ENCODE results near the gene CDCA7. TPM values are rescaled to one million over a fixed set of nuclear protein-coding genes. Genes with fewer than 3 reads are reported as not detected.
"Not testable (repeated sequence)": the region's sequence is repeated elsewhere in the genome, so short reads cannot be mapped to it uniquely, and the experiment has no call there.

Gene CDCA7
- total RNA-seq (under 1 TPM; 0.31 to 0.85 (median 0.39) TPM), polyA plus RNA-seq (0.25 TPM)
- long read RNA-seq, donor 1, partial matches to known transcripts: 0 of 1 reads
- long read RNA-seq, donor 1, other reads (novel, unspliced or antisense): 0 of 1 reads
- long read RNA-seq, donor 2, partial matches to known transcripts: 0 of 1 reads
- long read RNA-seq, donor 2, other reads (novel, unspliced or antisense): 0 of 1 reads
- long read RNA-seq, donor 3: 0 reads
- long read RNA-seq, donor 4, partial matches to known transcripts: 0 of 1 reads
- long read RNA-seq, donor 4, other reads (novel, unspliced or antisense): 0 of 1 reads

- H3K9me3 ChIP-seq (ENCODE audit: control insufficient read depth, low read length): no peaks in the 10 kb centered on the region
- no peaks in the 10 kb centered on the region for H3K27me3 ChIP-seq (ENCODE audit: control insufficient read depth, insufficient read depth)
- under 1% methylated on average over 50 of the region's 50 CpGs for WGBS
- DNase-seq (peak; percentile 47 to 82 (median 80)), ATAC-seq (peak; percentile 91 to 92)
- H3K4me1 ChIP-seq (ENCODE audit: control insufficient read depth, insufficient read depth, low read length): no peaks in the 10 kb centered on the region
- no peak within 1 kb of the TSS for H3K27ac ChIP-seq (ENCODE audit: low read length)
- intact Hi-C loops (cut with DNase I): no loop called here
- H3K4me3 ChIP-seq (ENCODE audit: low read length): peak within 1 kb of the TSS; percentile 49
These were observed at the start of gene CDCA7 for GRCh38 chr2:173354582-173355131. Gene CDCA7, plus strand, starts transcription at chr2:173354872. Its CDS starts 92 bp downstream, at chr2:173354964.

DNA sequence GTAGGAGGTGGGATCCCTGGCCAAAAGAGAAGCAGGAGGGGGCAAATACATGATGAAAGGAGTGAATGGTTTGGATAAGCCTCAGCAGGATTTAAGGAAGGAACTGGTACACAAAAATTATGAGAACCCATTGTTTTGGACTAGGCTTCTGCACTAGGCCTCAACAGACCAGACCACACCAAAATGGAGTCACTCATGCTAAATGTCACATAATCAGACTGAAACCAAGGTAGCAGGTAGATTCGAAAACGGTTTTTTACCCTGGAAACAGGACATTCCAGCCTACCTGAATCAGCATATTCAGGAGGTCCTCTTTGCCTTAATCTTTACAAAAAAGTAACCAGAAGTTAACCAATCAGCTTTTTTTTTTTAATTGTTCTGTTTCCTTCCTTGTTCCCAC lies 49.4 kb upstream of the CDCA7 start:
- Histone ChIP-seq H3K4me3 (ENCODE audit: low read length) (no peak overlapping the region), H3K4me1 (ENCODE audit: control insufficient read depth, insufficient read depth, low read length) (no peaks in the 10 kb centered on the region), H3K27me3 (ENCODE audit: control insufficient read depth, insufficient read depth) (no peaks in the 10 kb centered on the region), H3K27ac (ENCODE audit: low read length) (no peak overlapping the region), H3K9me3 (ENCODE audit: control insufficient read depth, low read length) (no peaks in the 10 kb centered on the region)
- 95% methylated on average over 2 of the region's 2 CpGs for WGBS
- no peak for ATAC-seq
- intact Hi-C loops (cut with DNase I): no loop called here
- DNase-seq: no peak

- Histone ChIP-seq H3K9me3 (ENCODE audit: control insufficient read depth, low read length) (no peaks in the 10 kb centered on the region), H3K27ac (ENCODE audit: low read length) (no peak overlapping the region), H3K27me3 (ENCODE audit: control insufficient read depth, insufficient read depth) (no peaks in the 10 kb centered on the region), H3K4me1 (ENCODE audit: control insufficient read depth, insufficient read depth, low read length) (no peaks in the 10 kb centered on the region), H3K4me3 (ENCODE audit: low read length) (no peak overlapping the region)
- ATAC-seq (peak in 1 of 2 donors; percentile 62), DNase-seq (no peak)
- WGBS: 21% methylated on average over 4 of the region's 4 CpGs
- intact Hi-C loops (cut with DNase I): no loop called here
These were observed 47.4 kb upstream of the CDCA7 start for GRCh38 chr2:173307293-173307692.

DNA sequence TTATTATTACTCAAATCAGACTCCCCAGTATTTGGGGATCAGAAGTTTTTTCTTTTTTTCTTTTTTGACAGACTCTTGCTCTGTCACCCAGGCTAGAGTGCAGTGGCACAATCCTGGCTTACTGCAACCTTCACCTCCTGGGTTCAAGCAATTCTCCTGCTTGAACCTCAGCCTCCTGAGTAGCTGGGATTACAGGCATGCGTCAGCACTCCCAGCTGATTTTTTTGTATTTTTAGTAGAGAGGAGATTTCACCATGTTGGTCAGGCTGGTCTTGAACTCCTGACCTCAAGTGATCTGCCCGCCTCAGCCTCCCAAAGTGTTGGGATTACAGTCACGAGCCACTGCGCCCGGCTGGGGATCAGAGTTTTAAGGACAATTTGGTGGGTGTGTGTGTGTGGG lies 45.3 kb upstream of the CDCA7 start:
- H3K9me3 ChIP-seq (ENCODE audit: control insufficient read depth, low read length); H3K4me1 ChIP-seq (ENCODE audit: control insufficient read depth, insufficient read depth, low read length); intact Hi-C loops (cut with DNase I); H3K27me3 ChIP-seq (ENCODE audit: control insufficient read depth, insufficient read depth); DNase-seq; ATAC-seq; H3K4me3 ChIP-seq (ENCODE audit: low read length); H3K27ac ChIP-seq (ENCODE audit: low read length): not testable (repeated sequence)
- 62% methylated on average over 5 of the region's 5 CpGs for WGBS

DNA sequence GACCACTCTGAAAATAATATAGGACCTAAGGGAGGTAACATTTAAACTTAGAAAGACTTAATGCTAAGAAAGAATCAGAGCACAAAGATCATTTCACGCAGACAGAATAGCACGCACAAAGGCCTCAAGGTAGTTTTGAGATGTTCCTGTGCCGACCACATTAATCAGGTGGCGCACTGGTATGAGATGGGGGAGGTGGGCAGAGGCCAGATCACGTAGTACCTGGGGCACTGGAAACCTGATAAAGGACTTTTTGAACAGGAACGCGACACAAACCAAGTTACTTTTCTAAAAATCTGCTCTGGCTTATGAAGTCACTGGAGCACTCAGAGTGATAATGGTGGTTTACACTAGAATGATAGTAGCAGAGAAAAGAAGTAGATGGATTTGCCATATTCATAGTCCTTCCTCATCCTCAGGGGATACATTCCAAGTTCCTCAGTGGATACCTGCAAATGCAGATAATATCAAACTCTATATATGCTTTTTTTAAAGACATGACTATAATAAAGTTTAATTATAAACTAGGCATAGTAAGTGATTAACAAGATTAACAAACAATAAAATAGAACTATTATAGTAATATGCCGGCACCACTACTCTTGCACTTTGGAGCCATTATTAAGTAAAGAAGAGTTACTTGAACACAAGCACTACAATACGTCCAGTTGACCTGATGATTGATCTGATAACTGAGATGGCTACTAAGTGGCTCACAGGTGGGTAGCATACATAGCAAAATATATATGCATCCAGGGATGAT lies 42.6 kb upstream of the CDCA7 start:
- H3K4me1 ChIP-seq (ENCODE audit: control insufficient read depth, insufficient read depth, low read length): no peaks in the 10 kb centered on the region
- no peaks in the 10 kb centered on the region for H3K9me3 ChIP-seq (ENCODE audit: control insufficient read depth, low read length)
- ATAC-seq (no peak), DNase-seq (no peak)
- H3K27ac ChIP-seq (ENCODE audit: low read length): no peak overlapping the region
- 90% methylated on average over 9 of the region's 9 CpGs for WGBS
- H3K27me3 ChIP-seq (ENCODE audit: control insufficient read depth, insufficient read depth): no peaks in the 10 kb centered on the region
- intact Hi-C loops (cut with DNase I): no loop called here
- no peak overlapping the region for H3K4me3 ChIP-seq (ENCODE audit: low read length)

DNA sequence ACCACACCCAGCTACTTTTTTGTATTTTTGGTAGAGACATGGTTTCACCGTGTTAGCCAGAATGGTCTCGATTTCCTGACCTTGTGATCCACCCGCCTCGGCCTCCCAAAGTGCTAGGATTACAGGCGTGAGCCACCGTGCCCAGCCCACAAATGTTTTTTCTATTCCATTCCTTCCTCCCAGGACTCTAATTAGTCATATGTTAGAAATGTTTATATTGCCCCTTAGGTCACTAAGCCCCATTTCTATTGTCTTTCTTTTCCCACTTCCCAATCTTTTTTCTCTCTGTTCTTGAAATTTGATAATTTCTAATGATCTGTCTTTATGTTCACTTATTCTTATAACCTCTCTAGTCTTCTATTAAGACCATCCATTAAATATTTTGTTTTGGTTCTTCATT lies 31.3 kb upstream of the CDCA7 start:
- H3K4me1 ChIP-seq (ENCODE audit: control insufficient read depth, insufficient read depth, low read length): no peaks in the 10 kb centered on the region
- DNase-seq (no peak), ATAC-seq (no peak)
- intact Hi-C loops (cut with DNase I): no loop called here
- peaks cover 8% of the 10 kb centered on the region for H3K9me3 ChIP-seq (ENCODE audit: control insufficient read depth, low read length)
- 96% methylated on average over 6 of the region's 6 CpGs for WGBS
- H3K27me3 ChIP-seq (ENCODE audit: control insufficient read depth, insufficient read depth): no peaks in the 10 kb centered on the region
- H3K4me3 ChIP-seq (ENCODE audit: low read length): no peak overlapping the region
- no peak overlapping the region for H3K27ac ChIP-seq (ENCODE audit: low read length)

DNA sequence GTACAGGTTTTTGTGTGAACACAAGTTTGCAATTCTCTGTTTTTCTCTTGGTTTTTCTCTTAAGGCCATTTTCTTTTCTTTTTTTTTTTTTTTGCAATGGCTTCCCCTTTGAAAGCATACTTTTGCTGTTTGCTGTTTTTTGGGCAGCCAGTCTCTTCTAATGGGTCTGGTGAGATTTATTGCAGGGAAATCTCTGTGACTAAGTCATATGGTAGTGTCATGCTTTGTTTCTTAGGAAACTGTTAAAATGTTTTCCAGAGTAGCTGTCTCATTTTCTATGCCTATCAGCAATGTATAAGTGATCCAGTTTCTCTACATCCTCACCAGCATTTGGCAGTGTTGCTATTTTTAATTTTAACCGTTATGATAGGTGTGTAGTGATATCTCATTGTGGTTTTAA lies 27.9 kb upstream of the CDCA7 start:
- DNase-seq: no peak
- Histone ChIP-seq H3K27ac (ENCODE audit: low read length) (no peak overlapping the region), H3K4me1 (ENCODE audit: control insufficient read depth, insufficient read depth, low read length) (no peaks in the 10 kb centered on the region), H3K27me3 (ENCODE audit: control insufficient read depth, insufficient read depth) (no peaks in the 10 kb centered on the region), H3K9me3 (ENCODE audit: control insufficient read depth, low read length) (peaks cover 8% of the 10 kb centered on the region), H3K4me3 (ENCODE audit: low read length) (no peak overlapping the region)
- WGBS: 71% methylated on average over 1 of the region's 1 CpG
- no peak for ATAC-seq
- intact Hi-C loops (cut with DNase I): no loop called here

DNA sequence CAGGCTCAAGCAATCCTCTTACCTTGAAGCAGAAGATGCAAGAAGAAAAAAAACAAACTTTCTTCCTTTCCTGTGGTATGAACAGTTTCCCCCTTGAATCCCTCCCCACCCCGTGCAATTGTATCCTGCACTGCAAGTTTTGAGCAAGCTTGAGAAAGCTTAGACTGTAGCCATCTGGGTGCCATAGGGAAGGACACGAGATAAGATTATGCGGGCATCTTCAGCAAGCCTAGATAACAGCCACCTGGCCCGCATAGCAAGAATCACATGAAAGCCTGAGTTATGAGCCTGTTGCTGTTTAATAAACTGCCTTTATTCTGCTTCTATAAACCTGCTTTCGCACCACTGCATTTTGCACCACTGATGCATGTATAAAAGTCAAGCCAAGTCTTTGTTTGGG lies 27.3 kb upstream of the CDCA7 start:
- DNase-seq: no peak
- intact Hi-C loops (cut with DNase I): no loop called here
- no peaks in the 10 kb centered on the region for H3K4me1 ChIP-seq (ENCODE audit: control insufficient read depth, insufficient read depth, low read length)
- H3K27ac ChIP-seq (ENCODE audit: low read length): no peak overlapping the region
- no peak for ATAC-seq
- peaks cover 8% of the 10 kb centered on the region for H3K9me3 ChIP-seq (ENCODE audit: control insufficient read depth, low read length)
- no peak overlapping the region for H3K4me3 ChIP-seq (ENCODE audit: low read length)
- WGBS: 60% methylated on average over 5 of the region's 5 CpGs
- H3K27me3 ChIP-seq (ENCODE audit: control insufficient read depth, insufficient read depth): no peaks in the 10 kb centered on the region

DNA sequence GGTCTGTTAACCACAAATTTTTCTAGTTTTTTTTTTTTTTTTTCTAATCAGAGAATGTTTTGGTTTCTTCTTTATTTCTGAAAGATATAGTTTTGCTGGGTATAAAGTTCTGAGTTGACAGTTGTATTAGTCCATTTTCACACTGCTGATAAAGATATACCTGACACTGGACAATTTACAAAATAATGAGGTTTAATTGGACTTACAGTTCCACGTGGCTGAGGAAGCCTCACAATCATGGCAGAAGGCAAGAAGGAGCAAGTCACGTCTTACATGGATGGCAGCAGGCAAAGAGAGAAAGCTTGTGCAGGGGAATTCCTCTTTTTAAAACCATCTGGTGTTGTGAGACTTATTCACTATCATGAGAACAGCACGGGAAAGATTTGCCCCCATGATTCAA lies 21.7 kb upstream of the CDCA7 start:
- intact Hi-C loops (cut with DNase I): not testable (repeated sequence)

GRCh38 chr2:173339807-173340206 lies 14.9 kb upstream of the CDCA7 start:
- no peaks in the 10 kb centered on the region for H3K27me3 ChIP-seq (ENCODE audit: control insufficient read depth, insufficient read depth)
- ATAC-seq (no peak), DNase-seq (no peak)
- no peak overlapping the region for H3K4me3 ChIP-seq (ENCODE audit: low read length)
- intact Hi-C loops (cut with DNase I): no loop called here
- H3K9me3 ChIP-seq (ENCODE audit: control insufficient read depth, low read length): no peaks in the 10 kb centered on the region
- H3K4me1 ChIP-seq (ENCODE audit: control insufficient read depth, insufficient read depth, low read length): no peaks in the 10 kb centered on the region
- H3K27ac ChIP-seq (ENCODE audit: low read length): no peak overlapping the region
- 96% methylated on average over 8 of the region's 8 CpGs for WGBS

More for the DNA sequence above, 21.7 kb upstream of the CDCA7 start:
- not testable (repeated sequence) for H3K27ac ChIP-seq (ENCODE audit: low read length); DNase-seq; H3K9me3 ChIP-seq (ENCODE audit: control insufficient read depth, low read length); H3K4me1 ChIP-seq (ENCODE audit: control insufficient read depth, insufficient read depth, low read length); H3K4me3 ChIP-seq (ENCODE audit: low read length); ATAC-seq; H3K27me3 ChIP-seq (ENCODE audit: control insufficient read depth, insufficient read depth)
- 62% methylated on average over 3 of the region's 3 CpGs for WGBS

GRCh38 chr2:173343921-173344320 lies 10.8 kb upstream of the CDCA7 start:
- no peak overlapping the region for H3K4me3 ChIP-seq (ENCODE audit: low read length)

More at GRCh38 chr2:173343921-173344320, 10.8 kb upstream of the CDCA7 start:
- DNase-seq: no peak
- no peak overlapping the region for H3K27ac ChIP-seq (ENCODE audit: low read length)
- H3K4me1 ChIP-seq (ENCODE audit: control insufficient read depth, insufficient read depth, low read length): no peaks in the 10 kb centered on the region
- H3K27me3 ChIP-seq (ENCODE audit: control insufficient read depth, insufficient read depth): peaks cover 3% of the 10 kb centered on the region
- intact Hi-C loops (cut with DNase I): no loop called here
- WGBS: 81% methylated on average over 2 of the region's 2 CpGs
- no peaks in the 10 kb centered on the region for H3K9me3 ChIP-seq (ENCODE audit: control insufficient read depth, low read length)
- ATAC-seq: no peak
